ENCODE results near the gene MAPK12.

The MAPK12 gene

DNA sequence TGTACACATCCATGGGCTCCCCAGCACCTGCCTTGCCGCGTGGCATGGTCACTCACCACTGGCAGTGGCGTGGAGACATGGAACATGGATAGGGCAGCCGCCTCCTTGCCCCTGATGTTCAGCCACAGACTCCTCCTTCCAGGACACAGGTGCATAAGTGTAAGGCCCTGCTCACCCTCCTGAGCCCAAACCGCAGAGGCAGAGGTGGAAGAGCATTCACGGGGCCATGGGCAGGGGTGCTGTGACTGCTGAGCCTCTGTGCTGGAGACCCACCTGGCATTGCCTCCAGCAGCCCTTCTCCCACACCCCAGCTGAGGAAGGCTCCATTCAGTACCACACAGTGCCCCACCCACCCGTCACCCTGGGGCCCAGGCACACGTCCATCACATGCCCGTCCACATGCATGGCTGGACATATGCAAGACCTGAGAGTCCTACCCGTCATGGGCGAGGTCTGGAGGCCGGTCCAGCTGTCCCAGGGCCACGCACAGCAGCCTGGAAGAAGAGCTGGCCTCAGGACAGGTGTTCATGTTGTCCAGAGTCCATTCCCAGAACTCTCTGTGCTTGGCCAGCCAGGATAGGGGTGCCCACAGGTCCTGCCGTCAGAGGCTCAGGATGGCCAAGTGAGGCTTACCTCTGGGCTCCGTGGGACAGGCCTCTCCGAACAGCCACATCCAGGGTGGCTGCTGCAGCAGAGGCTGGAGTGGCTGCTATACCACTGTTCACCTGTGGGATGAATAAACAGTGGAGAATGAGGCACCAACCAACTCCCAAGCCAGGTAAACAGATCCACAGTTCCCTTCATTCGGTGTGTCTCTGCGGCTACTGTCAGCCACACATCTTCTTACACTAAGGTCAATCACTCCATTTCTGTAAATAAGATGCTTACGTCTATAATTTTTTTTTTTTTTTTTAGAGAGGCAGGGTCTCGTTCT, 15.0 kb downstream of the MAPK12 start:
- Histone ChIP-seq H3K27me3 (ENCODE audit: insufficient read depth, low read length, poor library complexity, severe bottlenecking) (no peaks in the 10 kb centered on the region), H3K4me2 (ENCODE audit: low read depth, low read length, poor library complexity, severe bottlenecking) (peak overlapping the region; percentile 93), H3K4me3 (ENCODE audit: low read length, poor library complexity, severe bottlenecking) (peak overlapping the region; percentile 93), H3K36me3 (ENCODE audit: insufficient read depth, low read length) (no peaks in the 10 kb centered on the region), H3F3A (ENCODE audit: low read depth) (no peaks in the 10 kb centered on the region), H3K79me2 (ENCODE audit: insufficient read depth, low read length) (peaks cover 56% of the 10 kb centered on the region), H2AFZ (ENCODE audit: low read length) (no peak overlapping the region), H4K20me1 (ENCODE audit: insufficient read depth, low read length, poor library complexity, severe bottlenecking) (peaks cover 38% of the 10 kb centered on the region), H3K4me1 (ENCODE audit: insufficient read depth, low read length, poor library complexity, severe bottlenecking) (peaks cover 35% of the 10 kb centered on the region), H3K9me2 (replicated peaks; ENCODE audit: low read depth, low read length) (no peaks in the 10 kb centered on the region), H3K9me3 (ENCODE audit: insufficient read depth, low read depth, low read length) (no peaks in the 10 kb centered on the region), H3K9ac (ENCODE audit: low read depth, low read length, poor library complexity, severe bottlenecking) (peak overlapping the region; percentile 80)
- TF ChIP-seq, protein P1, sequence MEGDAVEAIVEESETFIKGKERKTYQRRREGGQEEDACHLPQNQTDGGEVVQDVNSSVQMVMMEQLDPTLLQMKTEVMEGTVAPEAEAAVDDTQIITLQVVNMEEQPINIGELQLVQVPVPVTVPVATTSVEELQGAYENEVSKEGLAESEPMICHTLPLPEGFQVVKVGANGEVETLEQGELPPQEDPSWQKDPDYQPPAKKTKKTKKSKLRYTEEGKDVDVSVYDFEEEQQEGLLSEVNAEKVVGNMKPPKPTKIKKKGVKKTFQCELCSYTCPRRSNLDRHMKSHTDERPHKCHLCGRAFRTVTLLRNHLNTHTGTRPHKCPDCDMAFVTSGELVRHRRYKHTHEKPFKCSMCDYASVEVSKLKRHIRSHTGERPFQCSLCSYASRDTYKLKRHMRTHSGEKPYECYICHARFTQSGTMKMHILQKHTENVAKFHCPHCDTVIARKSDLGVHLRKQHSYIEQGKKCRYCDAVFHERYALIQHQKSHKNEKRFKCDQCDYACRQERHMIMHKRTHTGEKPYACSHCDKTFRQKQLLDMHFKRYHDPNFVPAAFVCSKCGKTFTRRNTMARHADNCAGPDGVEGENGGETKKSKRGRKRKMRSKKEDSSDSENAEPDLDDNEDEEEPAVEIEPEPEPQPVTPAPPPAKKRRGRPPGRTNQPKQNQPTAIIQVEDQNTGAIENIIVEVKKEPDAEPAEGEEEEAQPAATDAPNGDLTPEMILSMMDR (conservative IDR thresholded peaks at IDR 0.05; ENCODE audit: low read length), result no peak; the same call in 1 of the 2 replicates
- TF ChIP-seq EZH2phosphoT487 (IDR thresholded peaks at IDR 0.05; ENCODE audit: borderline replicate concordance), result no peak

DNA sequence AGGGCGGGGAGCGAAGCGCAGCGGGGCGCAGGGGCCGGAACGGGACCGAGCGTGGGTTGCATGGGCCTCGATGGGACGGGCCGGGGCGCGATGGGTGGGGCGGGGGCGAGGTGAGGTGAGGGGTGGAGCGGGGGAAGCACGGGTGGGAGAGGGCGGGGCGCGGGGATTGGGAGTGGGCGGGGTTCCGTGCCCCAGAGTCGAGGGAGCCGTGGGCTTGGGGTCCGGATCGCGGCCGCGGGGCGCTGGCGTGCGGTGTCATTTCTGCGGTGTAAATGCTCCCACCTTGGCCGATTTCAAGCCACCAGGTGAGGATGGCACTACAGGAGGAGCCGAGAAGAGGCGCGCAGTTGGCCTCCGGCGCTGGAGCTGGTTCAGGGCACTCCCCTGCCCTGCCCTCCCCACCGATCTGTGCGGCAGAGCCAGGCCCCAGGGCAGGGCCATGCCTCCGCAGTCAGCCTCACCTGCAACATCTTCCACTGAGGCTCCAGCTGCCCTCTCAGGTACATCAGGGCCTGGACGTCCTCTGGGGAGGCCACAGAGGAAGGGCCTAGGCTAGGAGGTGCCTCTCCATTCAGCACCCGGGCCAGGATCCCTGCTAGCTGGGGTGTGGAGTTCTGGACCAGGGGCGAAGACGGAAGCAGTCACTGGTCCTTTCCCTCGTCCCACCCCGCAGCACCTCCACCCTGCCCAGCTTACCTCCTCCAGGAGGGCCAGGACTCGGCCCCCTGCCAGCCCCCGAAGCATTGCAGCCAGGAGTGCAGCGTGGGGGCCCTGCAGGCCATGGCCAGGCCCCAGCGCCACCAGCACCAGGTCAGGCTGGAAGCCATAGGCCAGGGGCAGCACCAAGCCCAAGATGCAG, 16.0 kb downstream of the MAPK12 start:
- Histone ChIP-seq H3K36me3 (ENCODE audit: insufficient read depth, low read length) (no peaks in the 10 kb centered on the region), H3K4me1 (ENCODE audit: insufficient read depth, low read length, poor library complexity, severe bottlenecking) (peaks cover 38% of the 10 kb centered on the region), H3K9me2 (replicated peaks; ENCODE audit: low read depth, low read length) (no peaks in the 10 kb centered on the region), H3F3A (ENCODE audit: low read depth) (no peaks in the 10 kb centered on the region), H3K4me3 (ENCODE audit: low read length, poor library complexity, severe bottlenecking) (peak overlapping the region; percentile 93), H4K20me1 (ENCODE audit: insufficient read depth, low read length, poor library complexity, severe bottlenecking) (peaks cover 37% of the 10 kb centered on the region), H3K9me3 (ENCODE audit: insufficient read depth, low read depth, low read length) (no peaks in the 10 kb centered on the region), H2AFZ (ENCODE audit: low read length) (peak overlapping the region; percentile 89), H3K27me3 (ENCODE audit: insufficient read depth, low read length, poor library complexity, severe bottlenecking) (no peaks in the 10 kb centered on the region), H3K79me2 (ENCODE audit: insufficient read depth, low read length) (peaks cover 66% of the 10 kb centered on the region), H3K9ac (ENCODE audit: low read depth, low read length, poor library complexity, severe bottlenecking) (peak overlapping the region; percentile 80), H3K4me2 (ENCODE audit: low read depth, low read length, poor library complexity, severe bottlenecking) (peak overlapping the region; percentile 93)
- TF ChIP-seq EZH2phosphoT487 (IDR thresholded peaks at IDR 0.05; ENCODE audit: borderline replicate concordance), result no peak
- TF ChIP-seq, protein P1 (conservative IDR thresholded peaks at IDR 0.05; ENCODE audit: low read length), result no peak

DNA sequence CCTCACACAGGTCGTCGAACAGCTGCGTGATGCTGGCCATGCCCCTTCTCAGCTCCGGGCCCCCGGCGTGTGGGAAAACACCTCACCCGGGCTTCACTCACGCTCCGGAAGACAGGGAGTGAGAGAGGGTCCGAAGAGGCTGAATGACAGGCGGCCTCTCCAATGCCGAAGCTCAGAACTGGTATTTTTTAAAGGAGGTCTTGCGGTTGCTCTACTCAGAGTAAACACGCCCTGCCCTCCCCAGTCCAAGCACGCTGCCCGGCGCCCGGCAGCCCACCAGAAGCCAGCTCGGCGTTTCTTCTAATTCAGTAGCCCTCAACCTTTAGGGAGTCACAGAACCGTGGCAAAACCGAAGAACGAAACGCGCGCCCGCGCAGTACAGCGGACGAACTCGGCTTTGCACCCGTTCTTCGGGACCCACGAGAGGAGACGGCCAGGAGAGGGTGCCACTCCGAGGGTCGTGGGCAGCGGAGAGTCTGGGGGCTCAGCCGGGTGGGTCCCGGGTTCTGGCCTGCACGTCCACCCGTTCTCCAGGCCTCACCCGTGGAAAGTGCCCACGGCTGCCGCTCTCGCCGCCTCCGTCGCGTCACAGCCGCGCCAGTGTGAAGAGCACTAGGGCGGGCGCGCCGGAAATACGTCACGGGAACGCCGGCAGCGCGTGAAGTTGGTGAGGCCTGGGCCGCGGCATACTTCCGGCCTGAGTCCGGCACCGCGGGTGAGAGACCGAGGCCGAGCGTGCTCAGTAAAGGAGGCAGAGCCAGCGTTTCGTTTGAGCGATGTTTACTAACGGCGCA, 16.9 kb downstream of the MAPK12 start, which contains the start of gene TUBGCP6:
Gene TUBGCP6 (minus strand): TSS at position 604 of the 794 bp plus-strand sequence. CDS start 564 bp downstream, at position 40.
- Histone ChIP-seq H3K4me3 (ENCODE audit: low read length, poor library complexity, severe bottlenecking) (peak within 1 kb of the TSS; percentile 93), H3K9me2 (replicated peaks; ENCODE audit: low read depth, low read length) (no peaks in the 10 kb centered on the region), H3K9me3 (ENCODE audit: insufficient read depth, low read depth, low read length) (no peaks in the 10 kb centered on the region), H3K9ac (ENCODE audit: low read depth, low read length, poor library complexity, severe bottlenecking) (peak within 1 kb of the TSS; percentile 80), H3K4me1 (ENCODE audit: insufficient read depth, low read length, poor library complexity, severe bottlenecking) (peaks cover 31% of the 10 kb centered on the region), H3K36me3 (ENCODE audit: insufficient read depth, low read length) (no peaks in the 10 kb centered on the region), H3K4me2 (ENCODE audit: low read depth, low read length, poor library complexity, severe bottlenecking) (peak within 1 kb of the TSS; percentile 93), H3K79me2 (ENCODE audit: insufficient read depth, low read length) (peaks cover 66% of the 10 kb centered on the region), H3F3A (ENCODE audit: low read depth) (no peaks in the 10 kb centered on the region), H2AFZ (ENCODE audit: low read length) (peak within 1 kb of the TSS; percentile 89), H4K20me1 (ENCODE audit: insufficient read depth, low read length, poor library complexity, severe bottlenecking) (peaks cover 29% of the 10 kb centered on the region), H3K27me3 (ENCODE audit: insufficient read depth, low read length, poor library complexity, severe bottlenecking) (no peaks in the 10 kb centered on the region)
- TF ChIP-seq EZH2phosphoT487 (IDR thresholded peaks at IDR 0.05; ENCODE audit: borderline replicate concordance), result no peak
- TF ChIP-seq, protein P1 (conservative IDR thresholded peaks at IDR 0.05; ENCODE audit: low read length), result no peak; the same call in 1 of the 2 replicates
